GM18498 (cell line): ENCODE measurements around the gene FOXK1.
"Not testable (repeated sequence)": the region's sequence is repeated elsewhere in the genome, so short reads cannot be mapped to it uniquely, and the experiment has no call there.

Experiments used
- ATAC-seq: cut with Tn5 transposase; IDR thresholded peaks from one replicate; pipeline ENCODE4 v1.9.1; 2021; ENCODE audit warnings: mild to moderate bottlenecking, moderate library complexity; ENCODE audit not compliant: unreplicated experiment

The FOXK1 gene

GRCh38 chr7:4681886-4682620 lies at the start of gene FOXK1:
Gene FOXK1, plus strand, starts transcription at chr7:4682295. Its CDS starts 14 bp downstream, at chr7:4682309.
- ATAC-seq: peak; percentile 75

GRCh38 chr7:4633012-4633411 lies 49.1 kb upstream of the FOXK1 start:
- ATAC-seq: no peak

- no peak for ATAC-seq
Observed at GRCh38 chr7:4634166-4634565, 47.9 kb upstream of the FOXK1 start.

DNA sequence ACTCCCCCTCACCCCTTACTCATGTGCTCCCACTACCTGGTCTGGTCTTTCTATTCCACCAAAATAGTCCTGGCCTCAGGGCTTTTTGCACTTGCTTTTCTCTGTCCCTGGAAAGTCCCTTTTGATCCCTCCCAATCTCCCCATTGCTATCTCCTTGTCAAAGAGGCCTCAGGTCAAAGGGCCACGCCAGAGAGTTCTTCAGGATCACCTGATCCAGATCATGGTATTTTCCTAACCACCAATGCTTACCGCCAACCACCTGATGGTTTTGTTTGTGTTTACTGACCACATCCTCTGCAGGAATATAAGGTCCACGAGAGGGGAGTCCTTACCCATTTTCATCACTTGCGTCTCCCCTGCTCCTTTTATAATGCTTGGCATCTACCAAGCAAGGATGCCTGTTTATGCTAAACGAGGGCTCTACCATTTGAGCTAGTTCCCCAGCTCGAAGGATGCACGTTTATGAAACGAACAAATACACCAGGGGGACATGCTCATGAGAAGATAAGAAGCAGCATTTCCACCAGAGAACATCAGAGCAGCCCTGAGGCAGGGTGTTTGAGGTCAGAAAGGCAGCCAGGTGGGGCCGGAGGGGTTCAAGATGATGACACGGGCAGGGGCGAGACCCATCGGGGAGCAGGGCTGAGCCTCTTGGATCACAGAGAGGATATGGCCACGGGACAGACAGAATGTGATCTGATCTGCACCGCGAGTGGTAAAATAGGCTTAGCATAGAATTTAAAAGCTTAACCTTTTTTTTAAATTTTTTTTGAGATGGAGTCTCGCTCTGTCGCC lies 43.1 kb upstream of the FOXK1 start:
- no peak for ATAC-seq

DNA sequence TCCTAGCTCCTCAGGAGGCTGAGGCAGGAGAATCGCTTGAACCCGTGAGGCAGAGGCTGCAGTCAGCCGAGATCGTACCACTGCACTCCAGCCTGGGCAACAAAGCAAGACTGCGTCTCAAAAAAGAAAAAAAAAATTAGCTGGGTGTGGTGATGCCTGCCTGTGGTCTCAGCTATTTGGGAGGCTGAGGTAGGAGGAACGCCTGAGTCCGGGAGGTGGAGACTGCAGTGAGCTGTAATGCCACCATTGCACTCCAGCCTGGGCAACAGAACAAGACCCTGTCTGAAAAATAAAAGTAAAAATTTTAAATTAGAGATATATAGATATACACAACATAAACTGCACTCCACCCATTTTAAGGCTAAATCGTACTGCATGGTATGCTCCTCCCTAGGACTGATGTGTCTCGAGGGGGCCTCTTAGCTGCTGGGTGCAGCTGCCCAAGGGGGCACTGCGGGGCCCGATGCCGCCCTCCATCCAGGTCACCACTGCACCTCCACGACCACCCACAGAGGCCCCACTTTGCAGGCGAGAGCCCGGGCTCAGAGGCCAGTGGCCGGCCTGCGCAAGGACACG lies 40.9 kb upstream of the FOXK1 start:
- no peak for ATAC-seq

- peak; percentile 89 for ATAC-seq
Observed at GRCh38 chr7:4641667-4642467, 40.2 kb upstream of the FOXK1 start.

- ATAC-seq: no peak
Observed at GRCh38 chr7:4642468-4643203, 39.5 kb upstream of the FOXK1 start.

- not testable (repeated sequence) for ATAC-seq
Observed at GRCh38 chr7:4643204-4643471, 39.0 kb upstream of the FOXK1 start.

- no peak for ATAC-seq
Observed at GRCh38 chr7:4645246-4645645, 36.8 kb upstream of the FOXK1 start.

- ATAC-seq: no peak
Observed at GRCh38 chr7:4648111-4648510, 34.0 kb upstream of the FOXK1 start.

DNA sequence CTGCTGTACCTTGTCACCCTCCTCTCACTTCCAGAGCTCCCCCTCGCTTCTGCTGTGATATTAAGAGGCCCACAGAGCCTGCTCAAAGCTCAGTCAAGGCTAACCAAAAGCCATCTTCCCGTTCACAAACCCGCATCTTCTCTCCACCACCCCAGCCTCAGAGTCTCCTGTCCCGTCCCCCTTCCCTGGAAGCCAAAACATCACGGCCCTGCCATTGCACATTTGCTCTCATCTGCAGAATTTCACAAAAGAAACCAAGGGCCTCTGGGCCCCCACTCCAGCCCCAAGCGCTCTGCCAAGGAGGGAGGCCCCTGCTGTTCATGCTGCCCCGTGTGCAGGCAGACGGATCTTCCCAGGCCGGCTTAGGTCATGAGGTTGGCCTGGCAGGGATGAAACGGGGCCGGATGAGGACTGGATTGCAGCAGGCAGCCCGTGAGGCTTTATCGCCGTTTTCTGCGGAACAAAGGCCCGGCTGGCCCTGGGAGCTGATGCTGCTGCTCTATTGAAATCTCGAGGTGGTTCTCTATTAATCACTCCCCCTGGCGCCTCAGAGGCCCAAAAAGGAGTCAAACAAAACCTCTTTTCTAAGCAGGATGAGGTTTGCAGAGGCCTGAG lies 31.6 kb upstream of the FOXK1 start:
- ATAC-seq: no peak

- no peak for ATAC-seq
Observed at GRCh38 chr7:4653771-4654170, 28.3 kb upstream of the FOXK1 start.

DNA sequence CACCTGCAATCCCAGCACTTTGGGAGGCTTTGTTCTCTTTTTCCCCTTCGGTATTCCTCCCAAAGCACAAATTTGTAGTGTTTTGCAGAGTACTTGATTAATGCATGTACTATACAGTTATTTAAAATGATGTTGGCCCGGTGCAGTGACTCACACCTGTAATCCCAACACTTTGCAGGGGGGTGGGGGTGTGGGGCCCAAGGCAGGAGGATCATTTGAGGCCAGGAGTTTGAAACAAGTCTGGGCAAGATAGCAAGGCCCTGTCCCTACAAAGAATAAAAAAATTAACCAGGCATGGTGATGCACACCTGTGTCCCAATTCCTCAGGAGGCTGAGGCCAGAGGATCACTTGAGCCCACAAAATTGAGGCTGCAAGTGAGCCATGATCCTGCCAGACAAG lies 26.8 kb upstream of the FOXK1 start:
- no peak for ATAC-seq

- no peak for ATAC-seq
Observed at GRCh38 chr7:4655896-4656295, 26.2 kb upstream of the FOXK1 start.

GRCh38 chr7:4657640-4658417 lies 24.3 kb upstream of the FOXK1 start:
- no peak for ATAC-seq

GRCh38 chr7:4659551-4660286 lies 22.4 kb upstream of the FOXK1 start:
- ATAC-seq: no peak

- ATAC-seq: no peak
Observed at GRCh38 chr7:4661871-4662270, 20.2 kb upstream of the FOXK1 start.

- ATAC-seq: no peak
Observed at GRCh38 chr7:4663239-4664018, 18.7 kb upstream of the FOXK1 start.
